Stomach (tissue), 4 donors: ENCODE measurements around the gene KCNQ5.

ENCODE experiments used
- EP300 ChIP-seq: sonication (generic); formaldehyde crosslinking; IDR thresholded peaks from one replicate; pipeline ENCODE4 v1.6.1; 2017; ENCODE audit warnings: antibody characterized with exemption
- POLR2A ChIP-seq, 4 donors: fragments of 450-650 bp; IDR thresholded peaks; one replicate each; pipeline ENCODE4 v1.6.1; 2016; ENCODE audit warnings: antibody characterized with exemption in 4 of 4, control low read depth in 2 of 4, mild to moderate bottlenecking in 1 of 4, moderate library complexity in 1 of 4
- POLR2AphosphoS5 ChIP-seq, 3 donors: sonication (generic); formaldehyde crosslinking; IDR thresholded peaks; one replicate each; pipeline ENCODE4 v1.6.1; 2016; ENCODE audit warnings: antibody characterized with exemption in 3 of 3
- TF ChIP-seq, protein P1 (sequence below), 7 experiments: fragments of 450-650 bp in 4 of 7; fragments of 200-600 bp in 3 of 7; sonication (generic) in 3 of 7; IDR thresholded peaks; one replicate each; pipeline ENCODE4 v1.5.1; 2016 to 2019; ENCODE audit warnings: antibody characterized with exemption in 7 of 7, control low read depth in 2 of 7, mild to moderate bottlenecking in 1 of 7

DNA sequence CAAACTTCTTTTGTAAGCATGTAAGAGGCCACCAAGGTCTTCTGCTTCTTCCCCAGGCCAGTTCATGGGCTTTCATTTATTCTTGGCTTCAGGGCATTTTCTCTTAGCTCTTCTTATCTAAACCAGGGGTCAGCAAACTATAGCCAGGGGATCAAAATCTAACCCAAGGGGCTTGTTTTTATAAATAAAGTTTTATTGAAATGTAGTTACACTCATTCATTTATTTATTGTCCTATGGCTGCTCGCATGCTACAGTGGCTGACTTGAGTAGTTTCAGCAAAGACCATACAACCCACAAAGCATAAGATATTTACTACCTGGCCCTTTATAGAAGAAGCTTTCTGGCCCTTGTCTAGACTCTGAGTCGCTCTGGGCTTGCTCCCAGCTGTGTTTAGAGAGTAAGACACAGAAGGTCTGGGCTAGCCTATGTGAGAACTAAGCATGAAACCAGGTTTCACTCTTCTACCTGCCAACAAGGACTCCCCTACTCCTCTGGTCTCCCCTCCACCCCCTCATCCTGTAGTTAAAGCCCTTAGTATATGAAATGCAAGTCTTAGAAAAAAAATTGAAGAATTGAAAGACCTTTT is 560.2 kb downstream of the KCNQ5 start:
- TF ChIP-seq, protein P1, sequence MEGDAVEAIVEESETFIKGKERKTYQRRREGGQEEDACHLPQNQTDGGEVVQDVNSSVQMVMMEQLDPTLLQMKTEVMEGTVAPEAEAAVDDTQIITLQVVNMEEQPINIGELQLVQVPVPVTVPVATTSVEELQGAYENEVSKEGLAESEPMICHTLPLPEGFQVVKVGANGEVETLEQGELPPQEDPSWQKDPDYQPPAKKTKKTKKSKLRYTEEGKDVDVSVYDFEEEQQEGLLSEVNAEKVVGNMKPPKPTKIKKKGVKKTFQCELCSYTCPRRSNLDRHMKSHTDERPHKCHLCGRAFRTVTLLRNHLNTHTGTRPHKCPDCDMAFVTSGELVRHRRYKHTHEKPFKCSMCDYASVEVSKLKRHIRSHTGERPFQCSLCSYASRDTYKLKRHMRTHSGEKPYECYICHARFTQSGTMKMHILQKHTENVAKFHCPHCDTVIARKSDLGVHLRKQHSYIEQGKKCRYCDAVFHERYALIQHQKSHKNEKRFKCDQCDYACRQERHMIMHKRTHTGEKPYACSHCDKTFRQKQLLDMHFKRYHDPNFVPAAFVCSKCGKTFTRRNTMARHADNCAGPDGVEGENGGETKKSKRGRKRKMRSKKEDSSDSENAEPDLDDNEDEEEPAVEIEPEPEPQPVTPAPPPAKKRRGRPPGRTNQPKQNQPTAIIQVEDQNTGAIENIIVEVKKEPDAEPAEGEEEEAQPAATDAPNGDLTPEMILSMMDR (IDR thresholded peaks at IDR 0.05) = no peak
- TF ChIP-seq POLR2A (IDR thresholded peaks at IDR 0.05) (no peak), EP300 (no peak), POLR2AphosphoS5 (IDR thresholded peaks at IDR 0.05) (no peak)
